ENCODE data around the gene MR1. TPM values are rescaled to one million over a fixed set of nuclear protein-coding genes. Genes with fewer than 3 reads are reported as not detected.

Gene MR1
- total and polyA plus RNA-seq, 2 of the 13 experiments (the other 11 are each of a cell fraction or from before 2014, with no cell fraction given), result 7.7 to 10.4 TPM

- TF ChIP-seq USF2 (IDR thresholded peaks at IDR 0.05; ENCODE audit: low read depth, low read length) (no peak), USF2 (CRISPR knock-in tag; IDR thresholded peaks at IDR 0.05; ENCODE audit: borderline replicate concordance) (no peak), KAT8 (CRISPR knock-in tag; IDR thresholded peaks at IDR 0.05) (0 out of 2 replicates have a peak, but pooled peaks have one; percentile 37), ZFX (CRISPR knock-in tag; IDR thresholded peaks at IDR 0.05; ENCODE audit: low read depth) (peak; percentile 80), TFDP1 (CRISPR knock-in tag; IDR thresholded peaks at IDR 0.05; ENCODE audit: borderline replicate concordance) (peak; percentile 38; the same call in 1 of the 2 replicates), ZFY (CRISPR knock-in tag; IDR thresholded peaks at IDR 0.05) (peak; percentile 71), HMGXB3 (CRISPR knock-in tag; IDR thresholded peaks at IDR 0.05; ENCODE audit: borderline replicate concordance) (0 out of 2 replicates have a peak, but pooled peaks have one; percentile 32), MAX (IDR thresholded peaks at IDR 0.05) (peak; percentile 64), SSRP1 (CRISPR knock-in tag; IDR thresholded peaks at IDR 0.05) (no peak), TBX2 (CRISPR knock-in tag; IDR thresholded peaks at IDR 0.05; ENCODE audit: borderline replicate concordance) (0 out of 2 replicates have a peak, but pooled peaks have one; percentile 21), ZNF841 (CRISPR knock-in tag; IDR thresholded peaks at IDR 0.05; ENCODE audit: borderline replicate concordance) (no peak), CBX5 (CRISPR knock-in tag; IDR thresholded peaks at IDR 0.05; ENCODE audit: borderline replicate concordance) (0 out of 2 replicates have a peak, but pooled peaks have one; percentile 36), ELF3 (CRISPR knock-in tag; IDR thresholded peaks at IDR 0.05) (peak; percentile 43; the same call in 1 of the 2 replicates), KAT7 (CRISPR knock-in tag; IDR thresholded peaks at IDR 0.05; ENCODE audit: borderline replicate concordance) (0 out of 2 replicates have a peak, but pooled peaks have one; percentile 51), ARNT2 (CRISPR knock-in tag; IDR thresholded peaks at IDR 0.05; ENCODE audit: low read depth) (0 out of 2 replicates have a peak, but pooled peaks have one; percentile 18), ZNF619 (CRISPR knock-in tag; IDR thresholded peaks at IDR 0.05) (0 out of 2 replicates have a peak, but pooled peaks have one; percentile 21), ZBTB3 (CRISPR knock-in tag; IDR thresholded peaks at IDR 0.05; ENCODE audit: borderline replicate concordance, low read depth) (0 out of 2 replicates have a peak, but pooled peaks have one; percentile 43), BRD4 (CRISPR knock-in tag; IDR thresholded peaks at IDR 0.05) (0 out of 2 replicates have a peak, but pooled peaks have one; percentile 37), LRRFIP1 (CRISPR knock-in tag; conservative IDR thresholded peaks at IDR 0.05) (no peak)
Observed at GRCh38 chr1:181033128-181033798, 520 bp upstream of the MR1 start (continued).
